Measurements from ENCODE around the gene ABCC3. TPM values are rescaled to one million over a fixed set of nuclear protein-coding genes. Genes with fewer than 3 reads are reported as not detected.

The ABCC3 gene
- total and polyA plus RNA-seq, 8 donors, result 13.6 to 1,043 (median 188) TPM

DNA sequence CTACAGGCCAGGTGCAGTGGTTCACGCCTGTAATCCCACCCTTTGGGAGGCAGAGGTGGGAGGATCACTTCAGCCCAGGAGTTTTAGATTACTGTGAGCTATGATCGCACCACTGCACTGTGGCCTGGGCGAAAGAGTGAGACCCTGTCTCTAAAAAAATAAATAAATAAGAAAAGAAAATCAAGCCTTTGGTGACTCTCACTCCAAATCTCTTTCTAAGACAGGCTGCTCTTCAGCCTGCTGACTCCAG, 976 bp downstream of the ABCC3 start:
- Histone ChIP-seq H3K27ac (peak overlapping the region; percentile 72 to 89 (median 88)), H3K27me3 (peaks cover 0 to 36% (median 12%) of the 10 kb centered on the region in 3 donors), H3K9me3 (no peaks in the 10 kb centered on the region), H3K4me1 (peaks cover 60 to 86% (median 71%) of the 10 kb centered on the region in 4 donors), H3K36me3 (no peaks in the 10 kb centered on the region), H3K4me3 (peak overlapping the region; percentile 51 to 63 (median 62))
- 45 to 62% (median 49%) methylated on average over 3 of the region's 3 CpGs for WGBS, 5 donors
- TF ChIP-seq POLR2AphosphoS5 (IDR thresholded peaks at IDR 0.05), result no peak
- no peak for TF ChIP-seq POLR2A (IDR thresholded peaks at IDR 0.05)
- TF ChIP-seq EP300 (IDR thresholded peaks at IDR 0.05), result no peak
- TF ChIP-seq, protein P1, sequence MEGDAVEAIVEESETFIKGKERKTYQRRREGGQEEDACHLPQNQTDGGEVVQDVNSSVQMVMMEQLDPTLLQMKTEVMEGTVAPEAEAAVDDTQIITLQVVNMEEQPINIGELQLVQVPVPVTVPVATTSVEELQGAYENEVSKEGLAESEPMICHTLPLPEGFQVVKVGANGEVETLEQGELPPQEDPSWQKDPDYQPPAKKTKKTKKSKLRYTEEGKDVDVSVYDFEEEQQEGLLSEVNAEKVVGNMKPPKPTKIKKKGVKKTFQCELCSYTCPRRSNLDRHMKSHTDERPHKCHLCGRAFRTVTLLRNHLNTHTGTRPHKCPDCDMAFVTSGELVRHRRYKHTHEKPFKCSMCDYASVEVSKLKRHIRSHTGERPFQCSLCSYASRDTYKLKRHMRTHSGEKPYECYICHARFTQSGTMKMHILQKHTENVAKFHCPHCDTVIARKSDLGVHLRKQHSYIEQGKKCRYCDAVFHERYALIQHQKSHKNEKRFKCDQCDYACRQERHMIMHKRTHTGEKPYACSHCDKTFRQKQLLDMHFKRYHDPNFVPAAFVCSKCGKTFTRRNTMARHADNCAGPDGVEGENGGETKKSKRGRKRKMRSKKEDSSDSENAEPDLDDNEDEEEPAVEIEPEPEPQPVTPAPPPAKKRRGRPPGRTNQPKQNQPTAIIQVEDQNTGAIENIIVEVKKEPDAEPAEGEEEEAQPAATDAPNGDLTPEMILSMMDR (IDR thresholded peaks at IDR 0.05), result no peak
- no peak for DNase-seq
- intact Hi-C loops (cut with DNase I; ENCODE audit: low total_unique reads), result no loop called here

- TF ChIP-seq POLR2AphosphoS5 (IDR thresholded peaks at IDR 0.05), result peak in 1 of 3 donors; percentile 7
- TF ChIP-seq POLR2A (IDR thresholded peaks at IDR 0.05), result no peak
- intact Hi-C loops (cut with DNase I; ENCODE audit: low total_unique reads), result no loop called here
- Histone ChIP-seq H3K36me3 (no peaks in the 10 kb centered on the region), H3K4me3 (peak overlapping the region in 3 of 4 donors; percentile 51 to 63 (median 62)), H3K4me1 (peaks cover 65 to 86% (median 71%) of the 10 kb centered on the region in 4 donors), H3K27ac (peak overlapping the region; percentile 72 to 89 (median 88)), H3K27me3 (peaks cover 0 to 35% (median 12%) of the 10 kb centered on the region in 3 donors), H3K9me3 (no peaks in the 10 kb centered on the region)
- peak; percentile 56 to 63 for DNase-seq
- 41 to 72% (median 46%) methylated on average over 9 of the region's 9 CpGs for WGBS, 5 donors
Measured at GRCh38 chr17:50635982-50636803, 1.5 kb downstream of the ABCC3 start.

- H3K27me3 ChIP-seq, result peaks cover 0 to 35% (median 12%) of the 10 kb centered on the region in 3 donors
- DNase-seq, result no peak
- intact Hi-C loops (cut with DNase I; ENCODE audit: low total_unique reads), result no loop called here
- peak overlapping the region in 4 of 5 donors; percentile 86 to 89 (median 88) for H3K27ac ChIP-seq
- TF ChIP-seq POLR2AphosphoS5 (IDR thresholded peaks at IDR 0.05) (no peak), EP300 (IDR thresholded peaks at IDR 0.05) (no peak), POLR2A (IDR thresholded peaks at IDR 0.05) (no peak)
- TF ChIP-seq, protein P1 (IDR thresholded peaks at IDR 0.05), result no peak
- H3K4me1 ChIP-seq, result peaks cover 67 to 86% (median 74%) of the 10 kb centered on the region in 4 donors
- H3K9me3 ChIP-seq, result no peaks in the 10 kb centered on the region
- H3K4me3 ChIP-seq, result peak overlapping the region in 2 of 4 donors; percentile 51 to 62
- no peaks in the 10 kb centered on the region for H3K36me3 ChIP-seq
- 75 to 89% (median 84%) methylated on average over 7 of the region's 7 CpGs for WGBS, 5 donors
Measured at GRCh38 chr17:50636804-50637195, 2.1 kb downstream of the ABCC3 start.

GRCh38 chr17:50637829-50638605, 3.3 kb downstream of the ABCC3 start:
- H3K27ac ChIP-seq, result peak overlapping the region; percentile 75 to 89 (median 88)
- peaks cover 0 to 35% (median 12%) of the 10 kb centered on the region in 3 donors for H3K27me3 ChIP-seq
- 56 to 88% (median 71%) methylated on average over 7 of the region's 7 CpGs for WGBS, 5 donors
- no peak overlapping the region for H3K4me3 ChIP-seq
- H3K36me3 ChIP-seq, result peaks cover 0 to 5% (median 0%) of the 10 kb centered on the region in 4 donors
- TF ChIP-seq EP300 (IDR thresholded peaks at IDR 0.05) (no peak), POLR2AphosphoS5 (IDR thresholded peaks at IDR 0.05) (no peak), POLR2A (IDR thresholded peaks at IDR 0.05) (no peak)
- intact Hi-C loops (cut with DNase I; ENCODE audit: low total_unique reads), result no loop called here
- peaks cover 75 to 95% (median 80%) of the 10 kb centered on the region in 4 donors for H3K4me1 ChIP-seq
- H3K9me3 ChIP-seq, result no peaks in the 10 kb centered on the region
- no peak for DNase-seq

DNA sequence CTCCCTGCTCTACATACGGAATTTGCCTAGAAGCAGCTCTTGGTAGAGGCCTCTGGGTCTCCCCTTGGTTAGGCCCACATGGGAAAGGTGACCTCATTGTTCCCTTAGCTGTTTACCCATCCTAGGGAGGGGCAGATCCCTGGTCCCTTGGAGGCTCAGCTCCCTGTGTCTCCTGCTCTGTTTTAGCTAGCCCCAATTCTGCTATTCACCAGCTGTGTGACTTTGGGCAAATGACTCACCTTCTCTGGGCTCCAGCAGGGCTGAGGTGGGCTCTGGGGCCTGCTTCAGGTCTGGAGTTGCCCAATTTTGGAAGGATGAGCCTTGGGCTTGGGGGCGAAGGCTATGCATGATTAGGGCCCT, 3.9 kb downstream of the ABCC3 start:
- Histone ChIP-seq H3K27me3 (peaks cover 0 to 31% (median 12%) of the 10 kb centered on the region in 3 donors), H3K9me3 (no peaks in the 10 kb centered on the region), H3K27ac (peak overlapping the region; percentile 75 to 89 (median 88)), H3K36me3 (peaks cover 0 to 5% (median 0%) of the 10 kb centered on the region in 4 donors), H3K4me3 (no peak overlapping the region), H3K4me1 (peaks cover 75 to 92% (median 80%) of the 10 kb centered on the region in 4 donors)
- intact Hi-C loops (cut with DNase I; ENCODE audit: low total_unique reads), result no loop called here
- no peak for TF ChIP-seq EP300 (IDR thresholded peaks at IDR 0.05)
- TF ChIP-seq, protein P1 (IDR thresholded peaks at IDR 0.05), result no peak
- no peak for TF ChIP-seq POLR2AphosphoS5 (IDR thresholded peaks at IDR 0.05)
- no peak for TF ChIP-seq POLR2A (IDR thresholded peaks at IDR 0.05)
- 9 to 65% (median 61%) methylated on average over 1 to 2 of the region's 2 CpGs for WGBS, 5 donors
- no peak for DNase-seq

All from stomach (tissue), 9 donors.